SIG-M5 (cell line): ENCODE results near the gene TRIM47.
"Not testable (repeated sequence)": the region's sequence is repeated elsewhere in the genome, so short reads cannot be mapped to it uniquely, and the experiment has no call there.

Experiments
- DNase-seq: peaks from one replicate; lab custom pipeline; 2025; lab: John Stamatoyannopoulos, UW

The TRIM47 gene

GRCh38 chr17:75891605-75892555, 13.5 kb upstream of the TRIM47 start:
- DNase-seq: no peak

- DNase-seq: no peak
Measured at GRCh38 chr17:75891022-75891604, 12.7 kb upstream of the TRIM47 start.

DNA sequence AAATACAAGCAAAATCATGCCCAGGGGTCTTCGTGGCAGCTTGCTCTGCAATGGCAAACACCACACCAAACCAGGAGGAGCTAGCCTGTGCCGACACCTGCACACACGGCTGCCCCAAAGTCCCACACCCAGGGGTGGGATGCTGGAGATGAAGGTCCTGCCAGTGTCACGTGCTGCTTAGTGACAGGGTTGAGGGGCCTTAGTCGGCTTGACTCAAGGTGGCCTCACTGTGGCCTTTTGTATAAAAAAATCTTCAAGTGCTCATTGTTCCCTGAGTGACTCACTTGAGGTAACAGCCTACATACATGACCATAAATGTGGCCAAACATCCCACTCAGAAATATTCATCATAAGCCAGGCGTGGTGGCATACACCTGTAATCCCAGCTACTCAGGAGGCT, 11.1 kb upstream of the TRIM47 start:
- no peak for DNase-seq

DNA sequence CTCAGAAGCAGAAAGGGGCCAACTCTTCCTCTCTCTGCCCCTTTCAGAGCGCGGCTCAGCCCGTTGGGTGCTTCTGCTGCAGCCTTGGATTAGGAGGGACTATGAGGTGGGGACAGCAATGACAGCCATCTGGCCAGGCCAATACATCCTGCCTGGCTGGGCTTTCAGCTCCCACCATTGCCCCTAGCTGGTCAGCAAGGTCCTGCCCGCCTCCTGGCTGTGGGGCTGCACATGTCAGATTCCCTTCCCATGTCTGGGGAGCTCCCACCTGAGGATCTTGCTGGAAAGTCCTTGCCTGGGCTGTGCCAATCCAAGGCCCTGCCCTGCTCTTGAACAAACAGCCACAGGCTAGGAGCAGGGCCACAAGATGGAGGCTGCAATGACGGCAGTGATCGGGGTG, 10.1 kb upstream of the TRIM47 start:
- DNase-seq: no peak

- DNase-seq: not testable (repeated sequence)
Measured at GRCh38 chr17:75885860-75886259, 7.5 kb upstream of the TRIM47 start.

- DNase-seq: no peak
Measured at GRCh38 chr17:75885431-75885830, 7.0 kb upstream of the TRIM47 start.

GRCh38 chr17:75881678-75882454, 3.5 kb upstream of the TRIM47 start:
- DNase-seq: no peak

GRCh38 chr17:75880266-75880665, 1.9 kb upstream of the TRIM47 start:
- no peak for DNase-seq

DNA sequence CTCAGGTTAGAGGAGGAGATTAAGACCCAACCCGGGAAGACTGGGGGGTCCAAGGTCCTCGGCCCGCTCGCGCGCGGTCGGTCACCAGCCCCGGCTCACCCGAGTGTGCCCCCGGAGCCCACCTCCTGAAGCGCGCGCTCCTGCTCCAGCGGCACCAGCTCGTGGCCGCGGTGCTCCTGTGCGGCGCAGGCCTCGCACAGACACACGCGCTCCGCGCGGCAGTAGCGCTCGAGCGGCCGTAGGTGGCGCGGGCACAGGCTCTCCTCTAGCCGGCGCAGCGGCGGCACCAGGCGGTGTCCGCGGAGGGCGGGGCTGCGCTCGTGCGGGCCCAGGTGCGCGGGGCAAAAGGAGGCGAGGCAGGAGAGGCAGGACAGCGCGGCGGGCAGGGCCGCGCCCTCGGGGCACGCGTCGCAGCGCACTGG, 618 bp downstream of the TRIM47 start:
- DNase-seq: no peak

DNA sequence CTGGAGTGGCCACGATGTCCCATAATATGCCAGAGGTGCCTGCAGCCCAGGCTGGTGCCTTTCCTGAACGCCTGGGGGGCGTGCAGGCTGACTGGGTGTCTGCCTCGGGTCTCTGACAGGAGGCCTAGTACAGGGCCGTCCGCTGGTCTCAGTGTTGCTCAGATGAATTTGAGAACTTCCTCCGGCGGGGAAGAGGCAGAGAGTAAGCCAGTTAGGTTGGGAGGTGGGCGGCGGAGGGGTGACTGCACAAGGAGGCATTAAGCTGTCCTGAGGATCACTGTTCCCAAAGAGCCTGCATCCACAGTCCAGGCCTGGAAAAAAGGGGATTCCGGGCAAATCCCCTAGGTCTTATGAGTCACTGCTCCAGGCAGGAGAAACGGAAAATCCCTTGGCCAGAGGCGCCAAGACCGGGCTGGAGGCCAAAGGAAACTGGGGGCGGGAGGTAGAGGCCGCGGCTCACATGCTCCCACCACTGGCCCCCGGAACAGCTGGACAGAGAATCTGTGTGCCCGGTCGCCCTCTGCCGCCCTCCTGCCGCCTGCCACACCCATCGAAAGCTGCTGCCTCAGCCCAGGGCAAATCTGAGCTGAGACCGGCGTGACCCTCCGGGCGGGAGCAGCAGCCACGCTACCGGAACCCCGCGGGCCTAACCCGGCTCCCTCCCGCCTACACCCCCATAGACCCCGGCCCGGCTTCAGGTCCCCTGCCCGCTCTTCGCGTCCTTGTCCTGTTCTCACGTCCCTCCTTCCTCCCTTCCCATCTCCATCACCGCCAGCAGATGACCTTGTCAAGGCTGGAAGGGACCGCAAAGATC, 1.2 kb downstream of the TRIM47 start:
- no peak for DNase-seq

DNA sequence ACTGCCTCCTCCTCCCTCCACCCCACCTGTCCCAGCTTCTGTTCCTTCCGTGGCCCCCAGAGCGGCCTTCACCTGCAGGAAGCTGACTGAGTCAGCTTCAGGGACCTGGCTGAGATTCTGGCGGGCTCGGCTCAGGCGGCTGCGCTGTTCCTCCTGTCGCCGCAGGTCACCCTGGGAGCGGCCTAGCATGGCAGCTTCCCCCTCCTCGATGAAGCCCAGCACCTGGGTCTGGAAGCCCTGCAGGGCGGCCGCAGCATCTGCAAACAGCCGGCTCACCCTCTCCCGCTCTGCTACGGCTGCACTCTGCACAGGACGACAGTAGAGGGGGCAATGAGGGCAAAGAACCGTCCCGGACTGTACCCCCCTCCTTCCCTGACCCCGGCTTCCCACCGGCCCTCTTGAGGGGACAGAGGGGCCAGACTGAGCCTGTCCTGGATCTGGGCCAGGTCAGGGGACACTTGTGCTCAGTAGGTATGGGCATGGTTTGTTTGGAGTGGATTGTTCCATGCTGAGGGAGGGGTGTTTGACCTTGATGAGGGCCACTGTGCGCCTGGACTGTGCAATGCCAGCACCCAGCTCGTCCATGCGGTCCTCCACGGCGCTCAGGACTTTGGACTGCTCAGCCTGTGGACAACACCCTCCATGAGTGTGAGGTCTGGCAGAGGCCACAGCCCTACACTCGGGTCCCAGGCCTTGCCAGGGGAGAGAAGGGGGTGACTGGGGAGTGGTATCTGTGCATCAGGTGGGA, 2.0 kb downstream of the TRIM47 start:
- no peak for DNase-seq

- DNase-seq: no peak
Measured at GRCh38 chr17:75875940-75876189, 2.5 kb downstream of the TRIM47 start.

DNA sequence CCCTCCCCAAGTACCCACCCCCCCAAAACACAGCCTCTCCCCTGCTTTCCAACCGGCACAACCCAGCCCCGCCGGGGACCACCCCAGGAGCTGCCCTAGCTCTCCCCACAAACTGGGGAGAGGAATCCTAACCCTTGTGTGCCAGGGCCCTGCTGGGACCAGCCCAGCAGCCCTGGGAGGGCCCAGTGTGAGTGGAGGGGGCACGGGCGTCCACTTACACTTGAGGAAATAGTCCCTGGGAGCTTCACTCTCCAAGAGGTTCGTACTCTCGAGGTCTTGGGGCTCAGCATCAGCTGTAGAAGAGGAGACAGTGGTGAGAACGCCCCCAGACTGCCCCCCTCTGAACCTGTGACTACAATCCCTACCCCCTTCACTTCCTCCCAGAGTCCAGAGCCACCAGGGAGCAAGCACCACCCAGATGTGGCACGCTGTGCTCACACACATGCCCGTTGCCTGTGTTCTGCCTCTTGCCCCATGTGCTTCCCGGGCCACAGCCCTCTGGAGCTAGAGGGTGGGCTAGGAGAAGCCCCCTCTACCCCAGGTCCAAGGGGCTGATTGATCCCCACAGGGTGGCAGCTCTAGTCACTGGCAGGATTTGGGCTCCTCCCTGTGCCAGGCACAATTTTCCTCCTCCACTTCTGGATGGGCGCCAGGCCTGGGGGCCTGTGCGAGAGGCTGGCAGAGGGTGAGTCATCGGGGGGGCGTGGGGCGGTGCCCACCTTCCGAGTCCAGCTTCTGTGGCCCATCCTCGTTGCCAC, 3.0 kb downstream of the TRIM47 start:
- no peak for DNase-seq

- DNase-seq: no peak
Measured at GRCh38 chr17:75874323-75875181, 3.8 kb downstream of the TRIM47 start.

GRCh38 chr17:75873587-75874322, 4.6 kb downstream of the TRIM47 start:
- DNase-seq: no peak

GRCh38 chr17:75872434-75873351, 5.7 kb downstream of the TRIM47 start:
- DNase-seq: no peak

GRCh38 chr17:75870228-75870627, 8.2 kb downstream of the TRIM47 start:
- not testable (repeated sequence) for DNase-seq
